ENCODE data around the gene JAK3. TPM values are rescaled to one million over a fixed set of nuclear protein-coding genes. Genes with fewer than 3 reads are reported as not detected.

JAK3 gene
- total and polyA plus RNA-seq, 10 of the 15 experiments (the other 5 are each of a cell fraction or from before 2014, with no cell fraction given): 7.8 to 67.9 (median 33.3) TPM

- TF ChIP-seq ZBED1 (IDR thresholded peaks at IDR 0.05; ENCODE audit: borderline replicate concordance) (peak; percentile 27; the same call in 1 of the 2 replicates), IRF4 (IDR thresholded peaks at IDR 0.05; ENCODE audit: low read depth, low read length) (no peak), E2F8 (IDR thresholded peaks at IDR 0.05; ENCODE audit: low read depth, partially characterized antibody) (no peak), SMAD5 (IDR thresholded peaks at IDR 0.05; ENCODE audit: low read depth) (peak; percentile 41; the same call in 1 of the 2 replicates), BACH1 (IDR thresholded peaks at IDR 0.05; ENCODE audit: borderline replicate concordance) (0 out of 2 replicates have a peak, but pooled peaks have one; percentile 27), LARP7 (IDR thresholded peaks at IDR 0.05) (no peak; the same call in 1 of the 2 replicates), RAD21 (IDR thresholded peaks at IDR 0.05; ENCODE audit: insufficient read depth, low read depth, low read length) (no peak), RELA (IDR thresholded peaks at IDR 0.05; ENCODE audit: borderline replicate concordance, partially characterized antibody) (peak; percentile 83), DPF2 (IDR thresholded peaks at IDR 0.05) (peak; percentile 71), BHLHE40 (IDR thresholded peaks at IDR 0.05; ENCODE audit: borderline replicate concordance in 1 of 2, low read depth in 2 of 2, low read length in 1 of 2) (peak; percentile 39 to 51; a peak in 2 of 4 replicates), PKNOX1 (IDR thresholded peaks at IDR 0.05) (peak; percentile 78), GABPA (IDR thresholded peaks at IDR 0.05; ENCODE audit: low read depth) (peak; percentile 83), RB1 (IDR thresholded peaks at IDR 0.05; ENCODE audit: borderline replicate concordance) (peak; percentile 27; the same call in 1 of the 2 replicates), CBX3 (IDR thresholded peaks at IDR 0.05; ENCODE audit: borderline replicate concordance, low read depth) (no peak), BCL11A (IDR thresholded peaks at IDR 0.05; ENCODE audit: low read depth, low read length) (peak; percentile 27; the same call in 1 of the 2 replicates)
- TF ChIP-seq, protein P1, sequence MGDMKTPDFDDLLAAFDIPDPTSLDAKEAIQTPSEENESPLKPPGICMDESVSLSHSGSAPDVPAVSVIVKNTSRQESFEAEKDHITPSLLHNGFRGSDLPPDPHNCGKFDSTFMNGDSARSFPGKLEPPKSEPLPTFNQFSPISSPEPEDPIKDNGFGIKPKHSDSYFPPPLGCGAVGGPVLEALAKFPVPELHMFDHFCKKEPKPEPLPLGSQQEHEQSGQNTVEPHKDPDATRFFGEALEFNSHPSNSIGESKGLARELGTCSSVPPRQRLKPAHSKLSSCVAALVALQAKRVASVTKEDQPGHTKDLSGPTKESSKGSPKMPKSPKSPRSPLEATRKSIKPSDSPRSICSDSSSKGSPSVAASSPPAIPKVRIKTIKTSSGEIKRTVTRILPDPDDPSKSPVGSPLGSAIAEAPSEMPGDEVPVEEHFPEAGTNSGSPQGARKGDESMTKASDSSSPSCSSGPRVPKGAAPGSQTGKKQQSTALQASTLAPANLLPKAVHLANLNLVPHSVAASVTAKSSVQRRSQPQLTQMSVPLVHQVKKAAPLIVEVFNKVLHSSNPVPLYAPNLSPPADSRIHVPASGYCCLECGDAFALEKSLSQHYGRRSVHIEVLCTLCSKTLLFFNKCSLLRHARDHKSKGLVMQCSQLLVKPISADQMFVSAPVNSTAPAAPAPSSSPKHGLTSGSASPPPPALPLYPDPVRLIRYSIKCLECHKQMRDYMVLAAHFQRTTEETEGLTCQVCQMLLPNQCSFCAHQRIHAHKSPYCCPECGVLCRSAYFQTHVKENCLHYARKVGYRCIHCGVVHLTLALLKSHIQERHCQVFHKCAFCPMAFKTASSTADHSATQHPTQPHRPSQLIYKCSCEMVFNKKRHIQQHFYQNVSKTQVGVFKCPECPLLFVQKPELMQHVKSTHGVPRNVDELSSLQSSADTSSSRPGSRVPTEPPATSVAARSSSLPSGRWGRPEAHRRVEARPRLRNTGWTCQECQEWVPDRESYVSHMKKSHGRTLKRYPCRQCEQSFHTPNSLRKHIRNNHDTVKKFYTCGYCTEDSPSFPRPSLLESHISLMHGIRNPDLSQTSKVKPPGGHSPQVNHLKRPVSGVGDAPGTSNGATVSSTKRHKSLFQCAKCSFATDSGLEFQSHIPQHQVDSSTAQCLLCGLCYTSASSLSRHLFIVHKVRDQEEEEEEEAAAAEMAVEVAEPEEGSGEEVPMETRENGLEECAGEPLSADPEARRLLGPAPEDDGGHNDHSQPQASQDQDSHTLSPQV (IDR thresholded peaks at IDR 0.05): 0 out of 2 replicates have a peak, but pooled peaks have one; percentile 52
- TF ChIP-seq, protein P2, sequence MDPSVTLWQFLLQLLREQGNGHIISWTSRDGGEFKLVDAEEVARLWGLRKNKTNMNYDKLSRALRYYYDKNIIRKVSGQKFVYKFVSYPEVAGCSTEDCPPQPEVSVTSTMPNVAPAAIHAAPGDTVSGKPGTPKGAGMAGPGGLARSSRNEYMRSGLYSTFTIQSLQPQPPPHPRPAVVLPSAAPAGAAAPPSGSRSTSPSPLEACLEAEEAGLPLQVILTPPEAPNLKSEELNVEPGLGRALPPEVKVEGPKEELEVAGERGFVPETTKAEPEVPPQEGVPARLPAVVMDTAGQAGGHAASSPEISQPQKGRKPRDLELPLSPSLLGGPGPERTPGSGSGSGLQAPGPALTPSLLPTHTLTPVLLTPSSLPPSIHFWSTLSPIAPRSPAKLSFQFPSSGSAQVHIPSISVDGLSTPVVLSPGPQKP (IDR thresholded peaks at IDR 0.05; ENCODE audit: low read depth, low read length): peak; percentile 59; the same call in 1 of the 2 replicates
- TF ChIP-seq, protein P3, sequence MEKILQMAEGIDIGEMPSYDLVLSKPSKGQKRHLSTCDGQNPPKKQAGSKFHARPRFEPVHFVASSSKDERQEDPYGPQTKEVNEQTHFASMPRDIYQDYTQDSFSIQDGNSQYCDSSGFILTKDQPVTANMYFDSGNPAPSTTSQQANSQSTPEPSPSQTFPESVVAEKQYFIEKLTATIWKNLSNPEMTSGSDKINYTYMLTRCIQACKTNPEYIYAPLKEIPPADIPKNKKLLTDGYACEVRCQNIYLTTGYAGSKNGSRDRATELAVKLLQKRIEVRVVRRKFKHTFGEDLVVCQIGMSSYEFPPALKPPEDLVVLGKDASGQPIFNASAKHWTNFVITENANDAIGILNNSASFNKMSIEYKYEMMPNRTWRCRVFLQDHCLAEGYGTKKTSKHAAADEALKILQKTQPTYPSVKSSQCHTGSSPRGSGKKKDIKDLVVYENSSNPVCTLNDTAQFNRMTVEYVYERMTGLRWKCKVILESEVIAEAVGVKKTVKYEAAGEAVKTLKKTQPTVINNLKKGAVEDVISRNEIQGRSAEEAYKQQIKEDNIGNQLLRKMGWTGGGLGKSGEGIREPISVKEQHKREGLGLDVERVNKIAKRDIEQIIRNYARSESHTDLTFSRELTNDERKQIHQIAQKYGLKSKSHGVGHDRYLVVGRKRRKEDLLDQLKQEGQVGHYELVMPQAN (conservative IDR thresholded peaks at IDR 0.05): 0 out of 2 replicates have a peak, but pooled peaks have one; percentile 53
These were observed at the start of gene JAK3 (continued) for GRCh38 chr19:17847538-17848366.

Measured in GM12878 (cell line).